HG03095 (cell line): Measurements from ENCODE around the gene TMEM269.

Source experiments
- ATAC-seq: cut with Tn5 transposase; IDR thresholded peaks from one replicate; pipeline ENCODE4 v1.9.1; 2021; ENCODE audit warnings: moderate library complexity; ENCODE audit not compliant: unreplicated experiment

TMEM269 gene

DNA sequence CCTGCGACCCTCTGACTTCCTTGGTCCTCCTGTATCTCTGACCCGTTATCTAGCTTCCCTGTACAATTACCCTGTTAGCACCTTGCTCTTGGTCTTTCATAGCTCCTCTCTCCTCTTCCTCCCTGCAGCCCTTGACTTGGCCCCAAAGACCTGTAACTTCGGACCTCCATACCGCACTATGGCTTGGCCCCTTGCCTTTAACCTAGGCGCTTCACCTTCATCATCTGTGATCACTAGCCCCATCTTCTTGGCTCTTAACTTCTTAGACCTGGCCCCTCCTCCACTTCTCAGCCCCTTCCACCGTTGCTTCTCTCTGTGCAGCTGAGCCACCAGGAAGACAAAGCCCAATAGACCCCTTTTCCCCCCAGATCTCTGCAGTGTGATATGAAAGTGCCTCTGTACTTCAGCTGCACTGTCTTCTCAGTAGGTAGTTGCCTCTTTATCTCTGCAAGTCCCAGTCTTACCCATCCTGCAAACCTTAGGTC lies 62.4 kb downstream of the TMEM269 start:
- ATAC-seq: no peak

DNA sequence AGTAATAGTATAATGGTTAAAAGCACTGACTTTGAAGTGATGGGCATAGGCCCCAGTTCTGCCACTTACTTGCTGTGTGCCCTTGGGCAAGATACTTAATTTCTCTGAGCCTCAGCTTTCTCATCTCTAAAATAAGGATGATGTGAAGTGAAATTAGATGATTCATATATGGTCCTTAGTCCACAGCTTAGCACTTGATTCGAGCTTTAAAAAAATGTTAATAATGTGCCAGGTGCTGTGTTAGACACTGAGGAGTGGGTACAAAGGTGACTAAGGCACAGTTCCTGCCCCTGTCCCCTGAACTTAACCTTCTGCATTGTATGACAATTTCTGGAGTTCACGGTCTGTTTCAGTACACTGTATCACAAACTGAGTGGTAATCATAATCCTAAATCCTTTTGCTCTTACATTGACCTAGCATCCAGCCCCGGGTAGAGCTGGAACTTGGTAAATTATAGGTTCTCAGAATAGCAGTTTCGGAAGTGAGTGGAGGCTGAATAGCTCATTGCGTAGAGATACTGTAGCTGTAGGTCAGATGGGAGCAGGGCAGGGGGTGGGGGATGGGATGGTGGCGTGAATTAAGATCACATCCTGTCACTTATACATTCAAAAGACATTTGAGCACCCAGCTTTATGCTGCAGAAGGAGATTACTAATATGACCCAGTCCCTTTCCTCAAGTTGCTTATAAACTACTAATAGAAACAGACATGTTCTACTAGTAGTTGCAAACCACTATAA lies 63.1 kb downstream of the TMEM269 start:
- ATAC-seq: no peak

DNA sequence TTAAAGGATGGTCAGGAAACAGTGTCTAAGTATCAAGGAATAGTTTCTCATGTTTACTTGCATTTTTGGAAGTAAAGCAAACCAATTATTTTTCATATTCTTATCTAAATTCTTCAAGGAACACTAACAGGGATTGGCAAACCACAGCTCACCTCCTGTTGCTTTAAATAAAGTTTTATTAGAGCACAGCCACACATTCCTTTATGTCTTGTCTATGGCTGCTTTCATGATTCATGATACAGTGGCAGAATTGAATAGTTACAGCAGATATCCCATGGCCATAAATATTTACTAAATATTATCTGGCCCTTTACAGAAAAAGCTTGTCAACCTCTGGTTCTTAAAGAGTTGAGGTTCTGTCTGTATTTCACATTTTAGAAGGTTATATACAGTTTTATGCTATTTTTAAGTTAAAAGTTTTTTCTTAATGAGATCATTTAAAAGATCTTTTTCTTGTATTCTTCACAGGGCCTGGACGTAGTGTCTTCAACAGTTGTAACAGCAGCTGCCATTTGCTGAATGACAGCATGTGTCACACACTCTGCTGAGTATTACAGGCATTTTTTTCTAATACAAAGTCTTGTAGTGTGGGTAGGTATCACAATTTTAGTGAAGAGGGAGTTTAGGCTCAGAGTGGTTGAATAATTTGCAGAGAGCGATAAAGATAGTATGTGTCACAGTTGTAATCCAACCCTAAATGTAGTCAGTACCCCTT lies 64.2 kb downstream of the TMEM269 start:
- no peak for ATAC-seq

DNA sequence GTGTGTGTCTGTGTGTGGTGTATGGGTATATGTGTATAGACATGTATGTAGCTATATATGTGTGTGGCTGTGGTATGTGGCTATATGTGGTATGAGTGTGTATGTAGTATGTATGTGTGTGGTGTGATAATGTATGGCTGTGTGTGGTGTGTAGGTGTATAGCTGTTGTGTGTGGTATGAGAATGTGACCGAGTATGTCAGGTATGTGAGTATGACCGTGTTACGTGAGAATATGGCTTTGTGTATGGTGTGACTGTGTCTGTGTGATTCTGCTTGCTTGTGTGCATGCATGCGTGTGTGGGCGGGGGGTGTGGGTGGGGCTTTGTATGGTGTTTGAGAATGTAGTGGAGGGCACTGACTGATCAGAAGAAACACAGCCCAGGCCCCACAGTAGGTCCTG lies 65.2 kb downstream of the TMEM269 start:
- ATAC-seq: no peak
